GM21723 (cell line): ENCODE results near the gene NT5C2.
"Not testable (repeated sequence)": the region's sequence is repeated elsewhere in the genome, so short reads cannot be mapped to it uniquely, and the experiment has no call there.

ENCODE experiments used
- ATAC-seq: cut with Tn5 transposase; IDR thresholded peaks from one replicate; pipeline ENCODE4 v1.9.1; 2021; ENCODE audit warnings: mild to moderate bottlenecking, moderate library complexity; ENCODE audit not compliant: unreplicated experiment

Gene NT5C2

GRCh38 chr10:103193107-103193819 is at the start of gene NT5C2:
NT5C2 (minus strand) TSS chr10:103193272; CDS start chr10:103174958, 18,314 bp downstream.
- ATAC-seq, result peak; percentile 51

- ATAC-seq, result no peak
Observed at GRCh38 chr10:103241262-103242011, 48.4 kb upstream of the NT5C2 start.

- ATAC-seq, result no peak
Observed at GRCh38 chr10:103238506-103239252, 45.6 kb upstream of the NT5C2 start.

GRCh38 chr10:103235775-103236174 is 42.7 kb upstream of the NT5C2 start:
- no peak for ATAC-seq

GRCh38 chr10:103232772-103233488 is 39.9 kb upstream of the NT5C2 start:
- no peak for ATAC-seq

- ATAC-seq, result no peak
Observed at GRCh38 chr10:103232131-103232673, 39.1 kb upstream of the NT5C2 start.

- ATAC-seq, result no peak
Observed at GRCh38 chr10:103231047-103231551, 38.0 kb upstream of the NT5C2 start.

GRCh38 chr10:103227416-103227815 is 34.3 kb upstream of the NT5C2 start:
- ATAC-seq, result no peak

- ATAC-seq, result no peak
Observed at GRCh38 chr10:103225939-103226338, 32.9 kb upstream of the NT5C2 start.

GRCh38 chr10:103224721-103225120 is 31.6 kb upstream of the NT5C2 start:
- not testable (repeated sequence) for ATAC-seq

GRCh38 chr10:103224133-103224532 is 31.1 kb upstream of the NT5C2 start:
- ATAC-seq, result no peak

- not testable (repeated sequence) for ATAC-seq
Observed at GRCh38 chr10:103216362-103216761, 23.3 kb upstream of the NT5C2 start.

GRCh38 chr10:103215601-103216000 is 22.5 kb upstream of the NT5C2 start:
- no peak for ATAC-seq

GRCh38 chr10:103210262-103210661 is 17.2 kb upstream of the NT5C2 start:
- not testable (repeated sequence) for ATAC-seq

GRCh38 chr10:103207643-103208042 is 14.6 kb upstream of the NT5C2 start:
- not testable (repeated sequence) for ATAC-seq

GRCh38 chr10:103207141-103207540 is 14.1 kb upstream of the NT5C2 start:
- ATAC-seq, result no peak

- not testable (repeated sequence) for ATAC-seq
Observed at GRCh38 chr10:103206715-103207114, 13.6 kb upstream of the NT5C2 start.

- not testable (repeated sequence) for ATAC-seq
Observed at GRCh38 chr10:103205401-103205800, 12.3 kb upstream of the NT5C2 start.

- no peak for ATAC-seq
Observed at GRCh38 chr10:103204353-103205255, 11.5 kb upstream of the NT5C2 start.
